GM12878 (cell line): ENCODE results near the gene MAPKAP1. TPM values are rescaled to one million over a fixed set of nuclear protein-coding genes. Genes with fewer than 3 reads are reported as not detected.
A peak's percentile ranks its signal among the peaks of the same experiment; 100 is the strongest.

Experiments
- BCLAF1 ChIP-seq: fragments of 450-650 bp; IDR thresholded peaks from 2 replicates; pipeline ENCODE4 v1.6.1; 2017; ENCODE audit warnings: antibody characterized with exemption, mild to moderate bottlenecking, moderate library complexity
- CBFB ChIP-seq: IDR thresholded peaks from 2 replicates; pipeline ENCODE4 v1.6.1; 2016; ENCODE audit warnings: antibody characterized with exemption, low read depth
- CEBPB ChIP-seq, 2 experiments: fragments of 150-350 bp in 1 of 2; IDR thresholded peaks; 2 replicates each; pipeline ENCODE4 v1.6.1; 2012 to 2014; ENCODE audit warnings: low read depth in 2 of 2, low read length in 2 of 2, borderline replicate concordance in 1 of 2, inconsistent platforms in 1 of 2
- CREM ChIP-seq: IDR thresholded peaks from 2 replicates; pipeline ENCODE4 v1.6.1; 2014; ENCODE audit warnings: antibody characterized with exemption, low read depth
- LARP7 ChIP-seq: fragments of 450-650 bp; IDR thresholded peaks from 2 replicates; pipeline ENCODE4 v1.6.1; 2017; ENCODE audit warnings: mild to moderate bottlenecking
- MAX ChIP-seq: IDR thresholded peaks from 2 replicates; pipeline ENCODE4 v1.6.1; 2012; ENCODE audit warnings: low read depth, low read length, improper control_type of control experiment
- MEF2A ChIP-seq: IDR thresholded peaks from 2 replicates; pipeline ENCODE4 v1.6.1; 2011; ENCODE audit warnings: low read depth, mild to moderate bottlenecking, low read length, moderate library complexity; ENCODE audit not compliant: insufficient read depth
- NFXL1 ChIP-seq: fragments of 450-650 bp; IDR thresholded peaks from 2 replicates; pipeline ENCODE4 v1.6.1; 2017; ENCODE audit warnings: antibody characterized with exemption, mild to moderate bottlenecking, borderline replicate concordance
- RBBP5 ChIP-seq: fragments of 200-600 bp; sonication (generic); conservative IDR thresholded peaks from 2 replicates; pipeline ENCODE4 v1.6.1; 2016
- RELA ChIP-seq: fragments of 450-650 bp; IDR thresholded peaks from 2 replicates; pipeline ENCODE4 v1.8.0; 2014; ENCODE audit warnings: borderline replicate concordance; ENCODE audit not compliant: partially characterized antibody
- SIN3A ChIP-seq: IDR thresholded peaks from 2 replicates; pipeline ENCODE4 v1.6.1; 2012; ENCODE audit warnings: low read depth, low read length, improper control_type of control experiment
- TCF3 ChIP-seq: IDR thresholded peaks from 2 replicates; pipeline ENCODE4 v1.6.1; 2012; ENCODE audit warnings: low read depth, mild to moderate bottlenecking, low read length, borderline replicate concordance; ENCODE audit not compliant: insufficient read depth
- ZBED1 ChIP-seq: IDR thresholded peaks from 2 replicates; pipeline ENCODE4 v1.6.1; 2016; ENCODE audit warnings: borderline replicate concordance
- ZSCAN29 ChIP-seq: fragments of 450-650 bp; IDR thresholded peaks from 2 replicates; pipeline ENCODE4 v1.6.1; 2017; ENCODE audit warnings: mild to moderate bottlenecking, moderate library complexity
- polyA plus RNA-seq, 11 experiments: library from polyadenylated mRNA; depleted of rRNA in 4 of 11; unstranded in 6 of 11; stranded (reverse) in 5 of 11; fragments of >200 nt; fragmentation: Nextera tagmentation in 4 of 11; fragmentation: Illumina TruSeq in 1 of 11; extraction: Ambion mirVana in 4 of 11; extraction: Trizol in 1 of 11; gene quantifications; 1 replicate in 1 of 11; 2 replicates in 10 of 11; pipeline versions ENCODE4 v1.2.1 to v1.2.3, GENCODE V29; 2011 to 2016; ENCODE audit warnings: inconsistent platforms in 2 of 11, missing spikeins in 2 of 11, low read depth in 1 of 11
- total RNA-seq, 4 experiments: library from RNA; depleted of rRNA in 3 of 4; stranded (reverse); fragments of >200 nt in 3 of 4; fragmentation: Illumina TruSeq in 1 of 4; extraction: Trizol in 1 of 4; gene quantifications; 2 replicates each; pipeline versions ENCODE4 v1.2.1 to v1.2.3, GENCODE V29; 2013 to 2021
- TF ChIP-seq, protein P1 (sequence below): IDR thresholded peaks from 2 replicates; pipeline ENCODE4 v1.6.1; 2012; ENCODE audit warnings: low read depth, low read length, improper control_type of control experiment
- TF ChIP-seq, protein P2 (sequence below): fragments of 450-650 bp; formaldehyde crosslinking; IDR thresholded peaks from 2 replicates; pipeline ENCODE4 v1.5.0; 2022; ENCODE audit warnings: mild to moderate bottlenecking, missing genetic modification characterization
- TF ChIP-seq, protein P3 (sequence below): fragments of 450-650 bp; formaldehyde crosslinking; IDR thresholded peaks from 2 replicates; pipeline ENCODE4 v1.4.0; 2020; ENCODE audit warnings: mild to moderate bottlenecking, moderate library complexity

Gene MAPKAP1
- total and polyA plus RNA-seq, 10 of the 15 experiments (the other 5 are each of a cell fraction or from before 2014, with no cell fraction given) = 5.1 to 188 (median 105) TPM

DNA sequence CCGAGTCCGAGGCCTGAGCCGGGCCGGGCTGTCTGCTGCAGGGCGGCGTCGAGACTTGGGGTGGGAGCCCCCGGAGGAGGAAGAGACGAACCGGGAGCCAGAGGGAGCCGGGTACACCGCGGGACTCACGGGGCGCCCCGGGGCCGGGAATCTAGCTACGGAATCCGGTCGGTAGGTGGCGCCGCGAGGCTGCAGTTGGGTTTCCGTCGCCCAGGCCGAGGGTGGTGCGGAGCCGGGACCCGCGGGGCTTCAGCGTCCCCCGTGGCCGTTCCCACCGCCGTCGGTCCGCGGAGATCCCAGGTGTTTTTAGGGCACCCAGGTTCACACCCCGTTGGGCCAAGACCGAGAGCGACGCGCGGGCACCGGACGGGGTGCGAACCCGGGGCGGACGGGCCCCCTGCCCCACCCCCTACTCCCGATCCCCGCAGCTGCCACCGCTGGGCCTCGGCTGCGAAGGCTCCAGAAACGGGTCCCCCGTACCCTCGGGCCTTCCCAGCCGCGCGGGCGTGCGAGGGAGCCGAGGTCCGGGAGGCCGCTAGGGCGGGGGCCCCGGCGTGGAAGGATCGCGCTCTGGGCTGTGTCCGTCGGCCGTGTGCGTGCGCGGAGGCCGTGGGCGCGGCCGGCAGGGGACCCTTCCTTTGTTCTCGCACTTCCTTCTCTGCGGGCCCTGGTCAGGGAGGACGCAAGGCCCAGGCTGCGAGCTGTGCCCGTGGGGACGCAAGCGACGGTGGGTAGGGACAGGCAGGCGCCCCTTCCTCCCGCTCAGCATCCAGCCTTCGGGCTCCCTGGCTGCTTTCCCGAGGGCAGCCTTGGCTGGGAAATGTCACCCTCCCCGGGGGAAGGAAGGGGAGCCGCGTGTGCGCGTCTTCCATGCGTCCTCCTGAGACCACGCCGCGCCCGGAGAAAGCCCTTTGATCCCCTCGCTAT is 298.8 kb downstream of the MAPKAP1 start (continued):
- TF ChIP-seq, protein P1, sequence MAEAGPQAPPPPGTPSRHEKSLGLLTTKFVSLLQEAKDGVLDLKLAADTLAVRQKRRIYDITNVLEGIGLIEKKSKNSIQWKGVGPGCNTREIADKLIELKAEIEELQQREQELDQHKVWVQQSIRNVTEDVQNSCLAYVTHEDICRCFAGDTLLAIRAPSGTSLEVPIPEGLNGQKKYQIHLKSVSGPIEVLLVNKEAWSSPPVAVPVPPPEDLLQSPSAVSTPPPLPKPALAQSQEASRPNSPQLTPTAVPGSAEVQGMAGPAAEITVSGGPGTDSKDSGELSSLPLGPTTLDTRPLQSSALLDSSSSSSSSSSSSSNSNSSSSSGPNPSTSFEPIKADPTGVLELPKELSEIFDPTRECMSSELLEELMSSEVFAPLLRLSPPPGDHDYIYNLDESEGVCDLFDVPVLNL = no peak
- TF ChIP-seq LARP7 (no peak), BCLAF1 (no peak), ZBED1 (no peak), TCF3 (no peak), RELA (no peak), CBFB (no peak), SIN3A (no peak), MEF2A (0 out of 2 replicates have a peak, but pooled peaks have one; percentile 21), MAX (no peak), CEBPB (IDR thresholded peaks at IDR 0.05; ENCODE audit: borderline replicate concordance in 1 of 2, low read depth in 2 of 2, low read length in 2 of 2) (no peak), RBBP5 (no peak), NFXL1 (no peak), CREM (no peak), ZSCAN29 (no peak)
- TF ChIP-seq, protein P2, sequence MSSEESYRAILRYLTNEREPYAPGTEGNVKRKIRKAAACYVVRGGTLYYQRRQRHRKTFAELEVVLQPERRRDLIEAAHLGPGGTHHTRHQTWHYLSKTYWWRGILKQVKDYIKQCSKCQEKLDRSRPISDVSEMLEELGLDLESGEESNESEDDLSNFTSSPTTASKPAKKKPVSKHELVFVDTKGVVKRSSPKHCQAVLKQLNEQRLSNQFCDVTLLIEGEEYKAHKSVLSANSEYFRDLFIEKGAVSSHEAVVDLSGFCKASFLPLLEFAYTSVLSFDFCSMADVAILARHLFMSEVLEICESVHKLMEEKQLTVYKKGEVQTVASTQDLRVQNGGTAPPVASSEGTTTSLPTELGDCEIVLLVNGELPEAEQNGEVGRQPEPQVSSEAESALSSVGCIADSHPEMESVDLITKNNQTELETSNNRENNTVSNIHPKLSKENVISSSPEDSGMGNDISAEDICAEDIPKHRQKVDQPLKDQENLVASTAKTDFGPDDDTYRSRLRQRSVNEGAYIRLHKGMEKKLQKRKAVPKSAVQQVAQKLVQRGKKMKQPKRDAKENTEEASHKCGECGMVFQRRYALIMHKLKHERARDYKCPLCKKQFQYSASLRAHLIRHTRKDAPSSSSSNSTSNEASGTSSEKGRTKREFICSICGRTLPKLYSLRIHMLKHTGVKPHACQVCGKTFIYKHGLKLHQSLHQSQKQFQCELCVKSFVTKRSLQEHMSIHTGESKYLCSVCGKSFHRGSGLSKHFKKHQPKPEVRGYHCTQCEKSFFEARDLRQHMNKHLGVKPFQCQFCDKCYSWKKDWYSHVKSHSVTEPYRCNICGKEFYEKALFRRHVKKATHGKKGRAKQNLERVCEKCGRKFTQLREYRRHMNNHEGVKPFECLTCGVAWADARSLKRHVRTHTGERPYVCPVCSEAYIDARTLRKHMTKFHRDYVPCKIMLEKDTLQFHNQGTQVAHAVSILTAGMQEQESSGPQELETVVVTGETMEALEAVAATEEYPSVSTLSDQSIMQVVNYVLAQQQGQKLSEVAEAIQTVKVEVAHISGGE = no peak
- TF ChIP-seq, protein P3, sequence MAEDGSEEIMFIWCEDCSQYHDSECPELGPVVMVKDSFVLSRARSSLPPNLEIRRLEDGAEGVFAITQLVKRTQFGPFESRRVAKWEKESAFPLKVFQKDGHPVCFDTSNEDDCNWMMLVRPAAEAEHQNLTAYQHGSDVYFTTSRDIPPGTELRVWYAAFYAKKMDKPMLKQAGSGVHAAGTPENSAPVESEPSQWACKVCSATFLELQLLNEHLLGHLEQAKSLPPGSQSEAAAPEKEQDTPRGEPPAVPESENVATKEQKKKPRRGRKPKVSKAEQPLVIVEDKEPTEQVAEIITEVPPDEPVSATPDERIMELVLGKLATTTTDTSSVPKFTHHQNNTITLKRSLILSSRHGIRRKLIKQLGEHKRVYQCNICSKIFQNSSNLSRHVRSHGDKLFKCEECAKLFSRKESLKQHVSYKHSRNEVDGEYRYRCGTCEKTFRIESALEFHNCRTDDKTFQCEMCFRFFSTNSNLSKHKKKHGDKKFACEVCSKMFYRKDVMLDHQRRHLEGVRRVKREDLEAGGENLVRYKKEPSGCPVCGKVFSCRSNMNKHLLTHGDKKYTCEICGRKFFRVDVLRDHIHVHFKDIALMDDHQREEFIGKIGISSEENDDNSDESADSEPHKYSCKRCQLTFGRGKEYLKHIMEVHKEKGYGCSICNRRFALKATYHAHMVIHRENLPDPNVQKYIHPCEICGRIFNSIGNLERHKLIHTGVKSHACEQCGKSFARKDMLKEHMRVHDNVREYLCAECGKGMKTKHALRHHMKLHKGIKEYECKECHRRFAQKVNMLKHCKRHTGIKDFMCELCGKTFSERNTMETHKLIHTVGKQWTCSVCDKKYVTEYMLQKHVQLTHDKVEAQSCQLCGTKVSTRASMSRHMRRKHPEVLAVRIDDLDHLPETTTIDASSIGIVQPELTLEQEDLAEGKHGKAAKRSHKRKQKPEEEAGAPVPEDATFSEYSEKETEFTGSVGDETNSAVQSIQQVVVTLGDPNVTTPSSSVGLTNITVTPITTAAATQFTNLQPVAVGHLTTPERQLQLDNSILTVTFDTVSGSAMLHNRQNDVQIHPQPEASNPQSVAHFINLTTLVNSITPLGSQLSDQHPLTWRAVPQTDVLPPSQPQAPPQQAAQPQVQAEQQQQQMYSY (CRISPR knock-in tag) = no peak
